NCI-H187 treated with DMSO at 0.1 percent for 48 hours (cell line): ENCODE data around the gene CYLD.

Source experiments
- DNase-seq: peaks from one replicate; lab custom pipeline; 2025; lab: John Stamatoyannopoulos, UW

CYLD gene

DNA sequence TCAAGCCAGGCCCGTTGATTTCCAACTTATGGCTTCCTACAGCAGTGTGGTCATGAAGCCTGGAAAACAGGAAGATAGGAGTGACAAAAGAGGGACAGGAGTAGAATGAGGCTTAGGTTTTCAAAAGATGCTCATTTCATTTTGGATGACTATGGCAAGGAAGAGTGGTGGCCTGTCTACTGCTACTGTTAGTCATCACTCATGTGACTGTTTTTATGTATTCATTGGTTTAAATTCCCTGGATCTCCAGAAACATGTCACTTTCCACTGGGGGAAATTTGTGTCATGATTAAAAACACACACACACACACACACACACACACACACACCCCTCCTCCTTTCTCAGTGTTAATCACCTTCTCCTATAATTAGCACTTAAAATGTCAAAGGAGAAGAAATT lies 1.1 kb upstream of the CYLD start:
- DNase-seq: no peak

DNA sequence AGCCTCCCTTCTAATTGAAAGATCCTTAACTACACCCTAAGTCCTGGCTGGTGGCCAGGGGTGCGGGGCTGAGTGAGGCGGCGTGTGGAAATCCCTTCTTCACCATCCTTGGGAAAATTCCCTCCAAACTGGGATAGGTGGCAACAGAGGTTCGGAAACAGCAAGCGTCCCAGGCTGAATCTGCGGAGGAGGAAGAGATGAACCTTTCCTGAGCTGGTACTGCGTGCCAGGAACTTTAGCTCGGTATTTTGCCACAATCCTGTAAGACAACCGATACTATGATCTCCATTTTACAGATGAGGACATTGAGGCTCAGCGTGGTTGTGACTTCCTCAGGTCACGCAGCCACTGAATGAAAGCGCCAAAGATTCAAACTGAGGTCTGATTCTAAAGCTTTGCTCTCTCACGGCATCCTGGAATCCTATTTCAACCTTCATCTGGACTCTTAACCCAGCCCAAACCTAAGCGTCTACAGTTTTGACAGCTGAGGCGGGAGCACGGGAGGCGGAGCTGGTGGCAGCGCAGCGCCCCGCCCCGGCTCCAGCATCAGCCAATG lies 583 bp upstream of the CYLD start:
- DNase-seq: no peak

DNA sequence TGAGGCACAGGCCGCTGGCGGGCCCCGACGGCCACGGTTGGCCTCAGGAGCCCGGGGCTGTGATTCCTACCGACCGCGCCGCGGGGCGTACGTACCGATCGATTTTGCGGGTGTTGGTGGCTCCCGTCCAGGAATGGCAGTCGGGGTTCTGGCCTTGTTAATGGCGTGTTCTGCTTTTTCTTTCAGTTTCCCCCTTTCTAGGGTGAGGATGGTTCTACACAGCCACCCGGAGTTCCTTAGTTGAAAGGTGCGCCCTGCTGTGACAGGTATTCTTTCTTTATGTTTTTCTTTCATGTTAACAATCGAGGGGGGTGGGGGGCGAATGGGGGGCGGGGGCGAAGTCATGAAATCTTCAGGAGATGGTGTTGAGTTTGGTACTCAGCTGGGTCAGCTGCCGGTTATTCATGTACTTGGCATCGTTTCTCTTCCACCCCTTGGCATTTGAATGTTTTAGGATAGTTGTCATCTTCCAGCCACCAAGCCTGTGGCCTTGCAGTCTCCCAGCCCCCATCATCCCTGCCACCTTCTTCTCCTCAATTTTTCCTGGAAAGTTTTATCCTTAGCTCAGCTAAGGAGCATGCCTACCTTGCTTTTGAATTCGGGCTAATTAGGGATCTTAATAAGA lies 802 bp downstream of the CYLD start:
- DNase-seq: no peak

DNA sequence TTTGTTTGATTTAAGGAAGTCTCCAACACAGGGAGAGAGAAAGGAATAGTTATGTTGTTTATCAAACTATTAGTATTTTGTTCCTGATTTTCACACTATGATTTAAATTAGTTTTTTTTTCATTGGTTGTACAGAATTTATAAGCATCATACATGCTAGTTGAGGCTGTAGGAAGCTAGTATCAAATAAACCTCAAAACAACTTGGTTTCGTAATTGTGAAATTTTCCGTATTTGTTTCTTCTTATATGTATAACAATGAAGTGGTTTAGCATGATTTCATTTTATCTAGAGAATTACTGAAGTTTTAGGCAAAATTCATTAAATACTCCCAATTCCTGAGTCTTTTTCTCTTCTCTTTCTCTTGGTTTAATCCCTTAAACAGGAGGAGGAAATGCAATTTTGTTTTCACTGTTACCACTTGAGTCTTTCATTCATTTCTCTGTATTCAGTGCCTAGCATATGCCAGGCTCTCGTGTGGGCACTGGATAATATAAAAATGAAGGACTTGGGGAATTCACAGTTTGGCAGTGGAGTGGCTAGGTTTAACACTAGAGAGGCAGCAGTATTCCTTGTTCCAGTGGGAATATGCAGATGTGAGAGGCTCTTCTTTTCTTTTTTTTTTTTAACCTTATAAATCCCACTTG lies 1.8 kb downstream of the CYLD start:
- DNase-seq: no peak

DNA sequence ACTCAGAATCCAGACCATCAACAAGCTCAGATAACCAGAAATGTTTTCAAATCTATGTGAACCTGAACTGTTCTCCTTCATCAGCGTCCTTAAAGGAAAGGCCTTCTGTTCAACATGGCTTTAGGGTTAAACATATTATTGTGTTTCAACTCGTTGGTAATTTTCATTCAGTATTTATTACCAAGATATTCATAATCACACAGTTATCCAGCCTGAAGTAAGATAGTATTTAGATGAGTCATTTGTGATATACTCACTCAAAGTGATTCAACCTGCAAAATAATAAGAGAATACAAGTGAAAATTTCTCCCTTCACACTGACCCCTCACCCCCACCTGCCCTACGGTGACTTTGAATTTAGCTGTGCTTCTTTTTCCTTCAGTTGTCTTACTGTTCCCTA lies 3.0 kb downstream of the CYLD start:
- no peak for DNase-seq

DNA sequence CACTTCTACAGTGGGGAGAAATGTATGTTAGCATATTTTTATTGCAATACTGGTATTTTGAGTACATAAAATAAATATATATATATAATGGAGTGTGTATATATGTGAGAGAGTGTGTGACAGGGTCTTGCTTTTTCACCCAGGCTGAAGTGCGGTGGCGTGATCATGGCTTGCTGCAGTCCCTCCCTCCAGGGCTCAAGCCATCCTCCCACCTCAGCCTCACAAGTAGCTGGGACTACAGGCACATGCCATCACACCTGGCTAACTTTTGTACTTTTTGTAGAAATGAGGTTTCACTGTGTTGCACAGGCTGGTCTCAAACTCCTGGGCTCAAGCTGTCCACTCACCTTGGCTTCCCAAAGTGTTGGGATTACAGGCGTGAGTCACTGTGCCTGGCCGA lies 4.1 kb downstream of the CYLD start:
- no peak for DNase-seq

DNA sequence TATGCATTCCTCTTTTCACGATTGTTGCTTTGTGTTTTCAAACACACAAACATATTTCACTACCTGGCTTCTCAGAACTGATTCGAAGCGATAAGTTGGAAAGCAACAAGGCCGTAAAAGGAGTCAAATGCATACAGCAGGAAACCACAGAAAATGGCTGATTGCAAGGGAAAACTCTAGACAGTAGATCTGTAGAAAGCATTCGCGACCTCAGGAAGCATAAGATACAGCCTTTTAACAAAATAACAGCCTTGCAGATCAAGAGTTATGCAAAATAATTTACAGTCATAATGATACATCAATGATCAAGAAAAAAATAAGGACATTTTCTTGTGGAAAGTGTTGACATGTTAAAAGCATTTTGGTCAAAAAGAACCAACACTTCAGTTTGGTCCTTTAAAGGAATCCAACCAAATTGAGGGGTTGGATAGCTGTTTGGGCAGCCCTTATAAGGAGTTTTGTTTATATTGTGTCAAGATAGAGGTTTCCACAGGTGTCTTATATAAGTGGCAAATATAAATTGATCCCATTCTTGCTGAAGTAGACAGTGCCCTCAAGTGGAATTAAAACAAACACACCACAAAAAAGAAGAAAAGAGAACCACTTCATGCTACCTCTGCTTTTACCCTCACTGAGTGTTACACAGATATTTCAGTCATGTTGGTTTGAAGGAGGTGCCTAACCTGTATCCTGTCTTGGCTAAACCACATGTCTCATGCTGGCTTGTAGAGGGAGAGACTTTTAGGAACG lies 5.5 kb downstream of the CYLD start:
- DNase-seq: peak; percentile 36

DNA sequence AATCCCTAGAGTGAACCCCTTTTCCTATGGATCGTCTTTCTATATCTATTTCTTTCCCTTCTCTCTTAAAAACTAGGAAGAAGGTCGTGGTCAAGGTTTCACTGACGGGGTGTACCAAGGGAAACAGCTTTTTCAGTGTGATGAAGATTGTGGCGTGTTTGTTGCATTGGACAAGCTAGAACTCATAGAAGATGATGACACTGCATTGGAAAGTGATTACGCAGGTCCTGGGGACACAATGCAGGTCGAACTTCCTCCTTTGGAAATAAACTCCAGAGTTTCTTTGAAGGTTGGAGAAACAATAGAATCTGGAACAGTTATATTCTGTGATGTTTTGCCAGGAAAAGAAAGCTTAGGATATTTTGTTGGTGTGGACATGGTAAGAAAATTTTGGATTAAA lies 9.6 kb downstream of the CYLD start:
- no peak for DNase-seq

DNA sequence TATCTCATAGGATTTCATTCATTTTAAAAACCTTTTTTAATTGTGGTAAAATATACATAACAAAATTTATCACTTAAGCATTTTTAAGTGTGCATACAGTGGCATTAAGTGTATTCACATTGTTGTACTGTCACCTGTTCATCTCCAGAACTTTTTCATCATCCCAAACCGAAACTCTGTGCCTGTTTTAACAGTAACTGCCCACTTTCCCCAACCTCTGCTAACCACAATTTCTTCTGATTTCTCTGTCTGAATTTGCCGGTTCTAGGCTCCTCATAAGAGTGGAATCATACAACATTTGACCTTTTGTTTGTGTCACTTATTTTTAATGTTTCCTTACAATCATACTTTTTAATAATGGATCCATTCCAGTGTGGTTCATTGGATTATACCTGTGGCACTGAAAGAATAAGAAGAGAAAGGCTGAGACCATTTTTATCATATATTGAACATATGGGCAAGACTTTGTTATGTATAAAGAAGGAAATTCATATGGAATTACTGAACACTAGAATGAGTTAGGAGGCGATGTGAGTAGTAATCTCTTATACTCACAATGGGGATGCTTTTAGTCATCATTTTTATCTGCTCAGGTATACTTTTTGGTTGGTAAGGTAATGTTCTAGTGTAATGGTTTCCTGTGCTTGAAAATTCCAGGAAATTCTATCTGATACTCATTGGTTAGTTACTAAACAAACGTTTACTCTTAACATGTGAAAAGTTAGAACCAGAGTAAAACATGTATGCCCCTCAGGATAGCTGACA lies 10.8 kb downstream of the CYLD start:
- no peak for DNase-seq

DNA sequence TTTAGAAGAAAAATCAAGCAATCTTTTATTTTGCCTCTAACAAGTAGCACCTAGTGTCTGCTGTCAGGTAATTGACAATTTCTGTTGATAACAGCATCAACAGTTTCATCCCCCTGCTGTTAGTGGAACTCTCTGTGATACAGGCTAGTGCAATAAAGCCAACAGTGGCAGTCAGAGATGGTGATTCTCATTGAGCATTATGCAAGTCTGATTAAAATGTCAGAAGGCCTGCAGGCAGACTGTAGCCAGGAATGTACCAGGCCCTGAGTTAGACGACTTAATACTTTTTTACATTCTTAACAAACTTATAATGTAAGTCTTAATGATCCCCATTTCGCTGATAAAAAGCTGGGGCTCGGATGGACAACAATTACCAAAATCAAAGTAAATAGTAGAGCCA lies 14.6 kb downstream of the CYLD start:
- no peak for DNase-seq

DNA sequence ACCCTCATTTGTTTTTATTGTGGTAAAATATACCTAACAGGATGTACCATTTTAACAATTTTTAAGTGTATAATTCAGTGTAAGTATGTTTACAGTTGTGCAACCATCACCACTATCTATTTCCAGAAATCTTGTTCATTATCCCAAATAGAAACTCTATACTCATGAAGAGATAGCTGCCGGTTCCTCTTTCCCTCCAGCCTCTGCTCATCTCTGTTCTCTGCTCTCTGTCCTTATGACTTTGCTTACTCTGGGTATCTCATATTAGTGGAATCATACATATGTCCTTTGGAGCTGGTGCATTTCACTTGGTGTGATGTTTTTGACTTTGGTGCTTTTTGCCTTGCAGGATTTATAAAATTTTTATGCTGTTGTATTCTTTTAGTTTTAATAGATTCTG lies 19.4 kb downstream of the CYLD start:
- no peak for DNase-seq

DNA sequence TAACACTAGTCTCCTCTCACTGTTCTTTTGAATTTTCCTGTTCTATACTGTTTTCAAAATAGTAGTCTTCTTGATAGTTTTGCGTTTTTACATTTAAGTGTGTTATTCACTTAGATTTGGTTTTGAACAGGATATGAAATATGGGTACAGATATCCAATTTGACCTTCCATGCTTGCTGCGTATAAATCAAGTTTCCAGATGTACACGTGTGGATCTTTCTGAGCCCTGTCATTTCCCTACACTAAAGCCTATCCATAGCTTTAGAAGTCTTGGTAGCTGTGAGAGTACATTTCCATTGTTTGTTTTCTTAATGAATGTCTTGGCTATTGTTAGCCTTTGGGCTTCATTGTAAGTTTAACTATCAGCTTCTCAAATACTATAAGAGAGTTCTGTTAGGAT lies 20.4 kb downstream of the CYLD start:
- DNase-seq: no peak

DNA sequence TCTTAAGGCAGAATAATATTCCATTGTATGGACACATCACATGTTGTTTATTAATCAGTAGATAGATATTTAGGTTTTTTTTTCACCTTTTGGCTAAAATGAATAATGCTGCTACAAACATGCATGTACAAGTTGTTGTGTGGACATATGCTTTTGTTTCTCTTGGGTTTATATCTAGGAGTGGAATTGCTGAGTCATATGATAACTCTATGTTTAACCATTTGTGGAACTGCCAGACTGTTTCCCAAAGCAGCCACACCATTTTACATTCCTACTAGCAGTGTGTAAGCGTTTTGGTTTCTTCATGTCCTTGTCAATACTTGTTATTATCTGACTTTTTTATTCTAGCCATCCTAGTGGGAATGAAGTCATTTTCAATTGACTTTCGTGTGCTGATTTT lies 21.3 kb downstream of the CYLD start:
- no peak for DNase-seq

DNA sequence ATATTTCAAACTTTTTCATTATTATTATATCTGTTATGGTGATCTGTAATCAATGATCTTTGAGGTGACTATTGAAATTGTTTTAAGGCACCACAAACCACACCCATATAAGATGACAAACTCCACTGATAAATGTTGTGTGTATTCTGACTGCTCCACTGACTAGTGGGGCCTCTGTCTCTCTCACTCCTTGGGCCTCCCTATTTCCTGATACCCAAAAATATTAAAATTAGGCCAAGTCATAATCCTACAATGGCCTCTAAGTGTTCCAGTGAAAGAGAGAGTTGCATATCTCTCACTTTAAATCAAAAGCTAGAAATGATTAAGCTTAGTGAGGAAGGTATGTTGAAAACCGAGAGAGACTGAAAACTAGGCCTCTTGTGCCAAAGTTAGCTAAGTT lies 23.4 kb downstream of the CYLD start:
- DNase-seq: no peak

DNA sequence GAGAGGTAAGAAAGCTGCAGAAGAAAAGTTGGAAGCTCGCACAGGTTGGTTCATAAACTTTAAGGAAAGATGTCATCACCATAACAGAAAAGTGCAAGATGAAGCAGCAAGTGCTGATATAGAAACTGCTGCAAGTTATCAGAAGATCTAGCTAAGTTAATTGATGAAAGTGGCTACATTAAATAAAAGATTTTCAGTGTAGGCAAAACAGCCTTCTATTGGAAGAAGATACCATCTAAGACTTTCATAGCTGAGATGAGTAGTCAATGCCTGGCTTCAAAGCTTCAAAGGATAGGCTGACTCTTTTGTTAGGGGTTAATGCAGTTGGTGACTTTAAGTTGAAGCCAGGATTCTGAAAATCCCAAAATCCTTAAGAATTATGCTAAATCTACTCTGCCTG lies 24.0 kb downstream of the CYLD start:
- no peak for DNase-seq

DNA sequence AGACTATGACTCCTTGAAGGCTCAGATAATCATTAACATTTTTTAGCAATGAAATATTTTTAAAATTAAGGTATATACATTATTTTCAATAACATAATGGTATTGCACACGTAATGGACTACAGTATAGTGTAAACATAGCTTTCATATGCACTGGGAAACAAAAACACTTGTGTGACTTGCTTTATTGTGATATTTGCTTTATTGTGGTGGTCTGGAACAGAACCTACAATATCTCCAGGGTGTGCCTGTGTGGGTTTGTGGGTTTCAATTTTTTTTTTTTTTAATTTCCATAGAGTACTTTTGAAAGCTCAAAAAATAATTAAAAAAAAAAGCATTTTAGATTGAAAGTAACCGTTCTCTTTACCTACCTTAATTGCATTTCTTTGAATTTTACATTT lies 25.3 kb downstream of the CYLD start:
- no peak for DNase-seq

DNA sequence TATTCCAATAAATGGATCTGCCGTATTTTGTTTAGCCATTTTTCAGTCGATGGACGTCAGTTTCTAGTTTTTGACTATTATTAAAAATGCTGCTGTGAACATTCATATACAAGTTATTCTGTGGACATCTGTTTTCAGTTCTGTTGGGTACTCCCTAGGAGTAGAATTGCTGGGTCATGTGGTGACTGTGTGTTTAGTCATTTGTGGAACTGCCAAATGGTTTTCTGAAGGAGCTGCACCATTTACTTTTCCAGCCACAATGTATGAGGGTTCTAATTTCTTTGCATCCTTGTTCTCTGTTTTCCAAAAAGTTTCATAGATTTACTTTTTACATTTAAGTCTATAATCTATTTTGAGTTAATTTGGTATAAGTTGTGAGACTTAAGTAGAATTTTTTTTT lies 29.5 kb downstream of the CYLD start:
- no peak for DNase-seq

DNA sequence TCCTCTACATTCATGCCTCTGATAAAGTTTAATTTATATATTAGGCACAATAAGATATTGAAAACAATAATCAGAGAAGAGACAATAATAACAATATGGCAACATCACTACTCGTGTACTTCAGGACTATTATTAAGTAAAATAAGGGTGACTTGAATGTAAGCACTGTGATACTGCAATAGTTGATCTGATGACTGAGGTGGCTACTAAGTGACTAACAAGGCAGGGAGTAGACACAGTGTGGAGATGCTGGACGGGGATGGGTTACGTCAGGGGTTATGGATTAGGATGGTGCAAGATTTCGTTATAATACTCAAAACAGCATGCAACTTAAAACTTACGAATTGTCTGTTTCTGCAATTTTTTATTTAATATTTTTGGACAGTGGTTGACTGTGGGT lies 32.5 kb downstream of the CYLD start:
- no peak for DNase-seq

DNA sequence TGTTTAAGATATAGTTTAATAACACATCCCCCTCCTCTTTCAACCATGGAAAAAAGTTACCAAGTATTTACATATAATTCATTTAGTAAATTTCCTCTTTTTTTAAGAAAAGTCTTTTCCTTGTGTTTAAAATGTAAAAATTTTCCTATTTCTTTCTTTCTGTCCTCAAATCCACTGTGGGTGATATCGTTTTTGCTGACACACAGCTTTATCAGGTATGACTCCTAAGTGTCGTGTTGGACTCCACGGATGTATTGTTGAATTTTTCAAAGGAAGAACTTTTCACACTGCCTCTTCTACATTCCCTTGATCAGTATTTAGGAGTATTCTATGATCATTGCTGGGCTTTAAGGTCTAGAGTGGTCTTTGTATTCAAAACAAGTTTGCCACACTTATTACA lies 33.1 kb downstream of the CYLD start:
- DNase-seq: no peak

DNA sequence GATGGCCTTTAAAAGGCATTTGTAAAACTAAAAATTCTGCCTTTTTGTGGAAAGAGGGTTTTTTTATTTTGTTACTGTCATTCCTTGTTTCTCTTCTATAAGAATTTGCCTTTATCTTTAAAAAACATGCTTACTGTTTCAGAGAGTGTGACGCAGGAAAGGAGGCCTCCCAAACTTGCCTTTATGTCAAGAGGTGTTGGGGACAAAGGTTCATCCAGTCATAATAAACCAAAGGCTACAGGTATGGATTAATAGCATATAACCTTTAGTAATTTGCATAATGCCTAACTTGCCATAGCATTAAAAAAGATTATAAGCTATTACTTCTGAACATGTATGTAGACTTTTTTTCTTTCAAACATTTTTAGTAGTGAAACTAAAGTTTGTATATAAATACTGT lies 34.2 kb downstream of the CYLD start:
- no peak for DNase-seq

DNA sequence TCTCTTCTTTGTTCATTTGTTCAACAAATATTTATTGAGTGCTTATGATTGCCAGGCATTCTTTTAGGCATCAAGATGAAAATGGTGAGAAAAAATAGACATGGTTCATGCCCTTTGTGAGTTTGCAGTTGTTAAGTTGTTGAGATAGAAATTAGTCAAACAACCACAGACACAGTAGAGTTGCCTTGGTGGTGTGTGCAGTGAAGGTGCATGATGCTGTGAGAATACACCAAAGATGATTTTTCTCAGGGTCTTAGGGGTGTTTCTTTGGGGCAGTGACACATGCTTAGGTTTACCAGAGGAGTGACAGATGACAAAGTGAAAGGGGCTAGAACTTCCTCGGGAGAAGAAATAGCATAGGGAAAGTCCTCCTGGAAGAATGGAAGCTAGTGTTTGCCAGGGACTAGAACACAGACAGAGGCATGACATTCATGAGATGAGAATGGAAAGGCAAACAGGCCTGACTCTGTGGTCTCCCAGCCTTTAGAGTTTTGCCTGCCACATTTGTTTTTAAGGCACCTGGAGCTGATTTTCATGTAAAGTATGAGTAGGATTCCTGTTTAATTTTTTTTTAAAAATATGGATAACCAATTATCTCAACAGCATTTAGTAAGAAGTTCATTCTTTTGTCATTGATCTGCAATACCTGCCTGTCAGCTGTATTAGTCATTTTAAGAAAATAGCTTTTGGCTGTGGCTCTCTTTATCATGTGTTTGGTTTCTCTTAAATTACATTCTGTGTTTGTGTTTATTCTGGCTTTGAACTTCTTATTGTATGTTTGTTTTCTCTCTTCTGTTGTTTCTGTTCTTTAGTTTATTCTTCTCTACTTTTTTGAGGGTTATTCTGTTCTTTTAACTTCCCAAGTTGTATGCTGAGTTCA lies 36.6 kb downstream of the CYLD start:
- DNase-seq: no peak

DNA sequence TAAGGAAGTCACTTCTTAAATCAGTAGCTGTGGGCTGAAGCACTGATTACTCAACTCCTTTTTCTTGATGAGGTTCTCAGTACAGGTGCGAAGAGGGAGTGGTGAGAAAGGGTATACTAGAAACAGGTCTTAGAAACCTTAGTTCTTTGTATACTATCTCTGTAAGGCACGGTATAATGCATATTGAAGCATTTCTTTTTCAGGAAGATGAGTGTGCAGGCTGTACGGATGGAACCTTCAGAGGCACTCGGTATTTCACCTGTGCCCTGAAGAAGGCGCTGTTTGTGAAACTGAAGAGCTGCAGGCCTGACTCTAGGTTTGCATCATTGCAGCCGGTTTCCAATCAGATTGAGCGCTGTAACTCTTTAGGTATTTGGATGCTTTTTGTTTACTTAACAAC lies 39.2 kb downstream of the CYLD start:
- DNase-seq: no peak
